Right lobe of liver (tissue), 4 donors: ENCODE results near the gene MICU1.

Experiments used
- CTCF ChIP-seq, 4 donors: fragments of 200-600 bp in 3 of 4; fragments of 450-650 bp in 1 of 4; IDR thresholded peaks; one replicate each; pipeline versions ENCODE4 v1.5.1 to v1.8.0; 2016 to 2022; ENCODE audit warnings: antibody characterized with exemption in 4 of 4, mild to moderate bottlenecking in 2 of 4
- POLR2A ChIP-seq: fragments of 450-650 bp; IDR thresholded peaks from one replicate; pipeline ENCODE4 v1.6.1; 2017; ENCODE audit warnings: antibody characterized with exemption, mild to moderate bottlenecking
- donor health status: DM: no; HTN: no; CAD: no.
- donor health status: DM: no; HTN: no; CAD: no.
- donor health status: DM: no; HTN: yes; CAD: no.

- TF ChIP-seq CTCF (IDR thresholded peaks at IDR 0.05): no peak
- TF ChIP-seq POLR2A: no peak
Observed at GRCh38 chr10:72564596-72564995, 61.3 kb downstream of the MICU1 start.
